ENCODE results near the gene TOX2.

GRCh38 chr20:43969501-43970182, 55.0 kb downstream of the TOX2 start:
- no peak for TF ChIP-seq CTCF (IDR thresholded peaks at IDR 0.05 in 8 of 11, conservative IDR thresholded peaks at IDR 0.05 in 3 of 11)
- TF ChIP-seq POLR2A (IDR thresholded peaks at IDR 0.05): no peak
- TF ChIP-seq POLR2AphosphoS5 (IDR thresholded peaks at IDR 0.05): no peak
